Ishikawa (cell line): ENCODE results near the gene SGCD.

Experiments used
- CEBPB ChIP-seq: IDR thresholded peaks from 2 replicates; pipeline ENCODE4 v1.6.1; 2012
- CREB1 ChIP-seq: IDR thresholded peaks from 2 replicates; pipeline ENCODE4 v1.6.1; 2012; ENCODE audit warnings: low read depth
- EGR1 ChIP-seq: IDR thresholded peaks from 2 replicates; pipeline ENCODE4 v1.6.1; 2012
- EP300 ChIP-seq: IDR thresholded peaks from 2 replicates; pipeline ENCODE4 v1.6.1; 2012; ENCODE audit warnings: borderline replicate concordance
- FOXM1 ChIP-seq: IDR thresholded peaks from 2 replicates; pipeline ENCODE4 v1.6.1; 2012; ENCODE audit warnings: low read depth, borderline replicate concordance
- NFIC ChIP-seq: IDR thresholded peaks from 2 replicates; pipeline ENCODE4 v1.6.1; 2012
- RAD21 ChIP-seq: IDR thresholded peaks from 2 replicates; pipeline ENCODE4 v1.6.1; 2012; ENCODE audit warnings: low read depth
- TAF1 ChIP-seq: IDR thresholded peaks from 2 replicates; pipeline ENCODE4 v1.6.1; 2012; ENCODE audit warnings: low read depth, mild to moderate bottlenecking
- TEAD4 ChIP-seq: IDR thresholded peaks from 2 replicates; pipeline ENCODE4 v1.6.1; 2012
- YY1 ChIP-seq: IDR thresholded peaks from 2 replicates; pipeline ENCODE4 v1.6.1; 2012; ENCODE audit warnings: low read depth
- ZBTB7A ChIP-seq: IDR thresholded peaks from 2 replicates; pipeline ENCODE4 v1.6.1; 2012; ENCODE audit warnings: low read depth
- TF ChIP-seq, protein P1 (sequence below): IDR thresholded peaks from 2 replicates; pipeline ENCODE4 v1.6.1; 2012; ENCODE audit warnings: low read depth, mild to moderate bottlenecking
- TF ChIP-seq, protein P2 (sequence below): IDR thresholded peaks from 2 replicates; pipeline ENCODE4 v1.6.1; 2012
- TF ChIP-seq, protein P3 (sequence below): IDR thresholded peaks from 2 replicates; pipeline ENCODE4 v1.6.1; 2012

DNA sequence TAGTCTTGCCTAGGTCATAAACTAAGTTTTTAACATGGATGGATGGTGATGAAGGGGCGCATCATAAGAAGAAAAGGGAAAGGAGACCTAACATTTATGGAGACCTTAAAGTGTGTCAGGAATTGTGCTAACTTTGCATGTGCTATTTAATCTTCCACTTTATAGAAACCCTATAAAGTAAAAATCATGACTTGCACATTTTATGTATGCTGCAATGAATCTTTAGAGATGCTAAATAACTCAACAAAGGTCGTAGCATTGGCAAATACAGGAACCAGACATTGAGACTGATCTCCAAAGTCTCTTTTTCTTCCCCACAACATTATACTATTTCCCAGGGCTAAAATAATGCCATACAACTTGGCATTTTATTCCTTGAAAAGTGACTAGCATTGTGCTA, 214.6 kb downstream of the SGCD start:
- TF ChIP-seq TAF1 (no peak), ZBTB7A (no peak), EP300 (no peak), NFIC (no peak), YY1 (no peak), RAD21 (no peak), EGR1 (no peak), CREB1 (no peak), TEAD4 (no peak), CEBPB (no peak), FOXM1 (no peak)
- TF ChIP-seq, protein P1, sequence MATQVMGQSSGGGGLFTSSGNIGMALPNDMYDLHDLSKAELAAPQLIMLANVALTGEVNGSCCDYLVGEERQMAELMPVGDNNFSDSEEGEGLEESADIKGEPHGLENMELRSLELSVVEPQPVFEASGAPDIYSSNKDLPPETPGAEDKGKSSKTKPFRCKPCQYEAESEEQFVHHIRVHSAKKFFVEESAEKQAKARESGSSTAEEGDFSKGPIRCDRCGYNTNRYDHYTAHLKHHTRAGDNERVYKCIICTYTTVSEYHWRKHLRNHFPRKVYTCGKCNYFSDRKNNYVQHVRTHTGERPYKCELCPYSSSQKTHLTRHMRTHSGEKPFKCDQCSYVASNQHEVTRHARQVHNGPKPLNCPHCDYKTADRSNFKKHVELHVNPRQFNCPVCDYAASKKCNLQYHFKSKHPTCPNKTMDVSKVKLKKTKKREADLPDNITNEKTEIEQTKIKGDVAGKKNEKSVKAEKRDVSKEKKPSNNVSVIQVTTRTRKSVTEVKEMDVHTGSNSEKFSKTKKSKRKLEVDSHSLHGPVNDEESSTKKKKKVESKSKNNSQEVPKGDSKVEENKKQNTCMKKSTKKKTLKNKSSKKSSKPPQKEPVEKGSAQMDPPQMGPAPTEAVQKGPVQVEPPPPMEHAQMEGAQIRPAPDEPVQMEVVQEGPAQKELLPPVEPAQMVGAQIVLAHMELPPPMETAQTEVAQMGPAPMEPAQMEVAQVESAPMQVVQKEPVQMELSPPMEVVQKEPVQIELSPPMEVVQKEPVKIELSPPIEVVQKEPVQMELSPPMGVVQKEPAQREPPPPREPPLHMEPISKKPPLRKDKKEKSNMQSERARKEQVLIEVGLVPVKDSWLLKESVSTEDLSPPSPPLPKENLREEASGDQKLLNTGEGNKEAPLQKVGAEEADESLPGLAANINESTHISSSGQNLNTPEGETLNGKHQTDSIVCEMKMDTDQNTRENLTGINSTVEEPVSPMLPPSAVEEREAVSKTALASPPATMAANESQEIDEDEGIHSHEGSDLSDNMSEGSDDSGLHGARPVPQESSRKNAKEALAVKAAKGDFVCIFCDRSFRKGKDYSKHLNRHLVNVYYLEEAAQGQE: no peak
- TF ChIP-seq, protein P2, sequence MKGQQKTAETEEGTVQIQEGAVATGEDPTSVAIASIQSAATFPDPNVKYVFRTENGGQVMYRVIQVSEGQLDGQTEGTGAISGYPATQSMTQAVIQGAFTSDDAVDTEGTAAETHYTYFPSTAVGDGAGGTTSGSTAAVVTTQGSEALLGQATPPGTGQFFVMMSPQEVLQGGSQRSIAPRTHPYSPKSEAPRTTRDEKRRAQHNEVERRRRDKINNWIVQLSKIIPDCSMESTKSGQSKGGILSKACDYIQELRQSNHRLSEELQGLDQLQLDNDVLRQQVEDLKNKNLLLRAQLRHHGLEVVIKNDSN: no peak
- TF ChIP-seq, protein P3, sequence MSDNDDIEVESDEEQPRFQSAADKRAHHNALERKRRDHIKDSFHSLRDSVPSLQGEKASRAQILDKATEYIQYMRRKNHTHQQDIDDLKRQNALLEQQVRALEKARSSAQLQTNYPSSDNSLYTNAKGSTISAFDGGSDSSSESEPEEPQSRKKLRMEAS: no peak
